Endometrial microvascular endothelial cells (primary cell): ENCODE data around the gene SUCO. TPM values are rescaled to one million over a fixed set of nuclear protein-coding genes. Genes with fewer than 3 reads are reported as not detected.
"Not testable (repeated sequence)": the region's sequence is repeated elsewhere in the genome, so short reads cannot be mapped to it uniquely, and the experiment has no call there.

Experiments
- in situ Hi-C: cut with HindIII; loops from 2 replicates; pipeline ENCODE4 v1.10.0; 2017; ENCODE audit warnings: low sequenced_read_pairs, low pct_unique_long_range_greater_than_20kb; ENCODE audit errors: inconsistent ontology term
- total RNA-seq: library from RNA; depleted of rRNA; stranded (reverse); fragments of >200 nt; gene quantifications from one replicate; pipeline ENCODE4 v1.2.3, GENCODE V29; 2015; ENCODE audit errors: inconsistent ontology term

SUCO gene
- total RNA-seq, 1 donor from 2014 or later = 31.4 TPM

DNA sequence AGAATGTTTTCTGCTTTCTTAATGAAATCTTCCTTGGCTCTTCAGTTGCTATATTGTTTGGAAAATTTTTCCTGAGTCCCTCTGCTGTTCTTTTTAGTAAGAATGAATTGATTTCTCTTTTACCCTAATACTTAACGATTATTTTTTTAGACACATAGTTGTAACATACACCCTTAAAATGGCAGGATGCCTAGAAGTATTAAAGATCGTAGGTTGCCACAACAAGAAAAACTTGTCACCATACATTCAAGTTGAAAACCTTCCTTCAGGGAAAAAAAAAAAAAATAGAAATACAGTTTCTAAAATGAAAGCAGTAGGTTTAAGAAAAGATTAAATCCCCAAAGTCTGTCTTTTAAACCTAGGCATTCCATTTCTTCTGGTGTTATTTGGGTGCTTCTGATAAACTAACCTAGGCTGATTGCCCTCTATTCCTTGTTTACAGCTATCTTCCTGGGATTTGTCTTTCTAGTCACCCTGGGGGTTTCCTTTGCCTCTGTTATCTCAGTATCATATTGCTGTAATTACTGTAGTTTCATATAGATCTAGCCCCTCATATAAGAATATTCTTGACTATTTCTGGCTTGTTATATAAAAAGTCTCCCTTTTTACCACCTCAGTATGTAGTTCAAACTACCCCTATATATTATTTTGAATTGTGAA is 16.8 kb downstream of the SUCO start:
- in situ Hi-C loops = no loop called here

DNA sequence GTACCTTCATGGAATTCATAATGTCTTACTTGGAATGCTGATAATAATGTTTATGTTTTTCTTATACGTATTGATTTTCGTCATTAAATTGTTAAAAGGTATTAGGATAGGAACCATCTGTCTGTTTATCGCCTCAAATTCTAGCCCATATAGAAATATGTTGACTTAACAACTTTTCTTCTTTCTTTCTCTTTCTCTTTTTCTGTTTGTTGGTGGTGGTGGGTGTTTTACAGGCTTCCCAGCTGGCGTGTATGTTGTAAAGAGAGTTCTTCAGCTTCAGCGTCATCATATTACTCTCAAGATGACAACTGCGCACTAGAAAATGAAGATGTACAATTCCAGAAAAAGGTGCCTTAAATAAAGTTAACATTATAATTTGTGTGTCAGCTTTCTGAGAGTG is 18.3 kb downstream of the SUCO start:
- in situ Hi-C loops = no loop called here

DNA sequence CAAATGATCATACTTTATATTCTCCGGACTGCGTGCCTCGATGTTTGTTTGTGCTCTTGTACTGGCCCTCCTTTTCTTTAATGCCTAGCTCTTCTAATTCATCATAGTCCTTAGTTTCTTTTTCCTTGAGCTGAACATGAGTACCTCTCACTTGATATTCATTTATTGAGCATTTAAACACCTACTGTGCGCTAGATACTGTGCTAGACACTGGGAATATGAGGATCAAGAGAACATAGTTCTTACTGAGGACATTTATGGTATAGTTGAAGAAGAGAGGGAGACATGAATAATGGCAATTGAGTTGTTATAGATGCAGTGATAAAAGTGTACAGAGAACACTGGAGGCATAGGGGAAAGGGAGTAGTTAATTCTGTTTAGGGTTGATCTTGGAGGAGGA is 22.0 kb downstream of the SUCO start:
- in situ Hi-C loops = no loop called here

DNA sequence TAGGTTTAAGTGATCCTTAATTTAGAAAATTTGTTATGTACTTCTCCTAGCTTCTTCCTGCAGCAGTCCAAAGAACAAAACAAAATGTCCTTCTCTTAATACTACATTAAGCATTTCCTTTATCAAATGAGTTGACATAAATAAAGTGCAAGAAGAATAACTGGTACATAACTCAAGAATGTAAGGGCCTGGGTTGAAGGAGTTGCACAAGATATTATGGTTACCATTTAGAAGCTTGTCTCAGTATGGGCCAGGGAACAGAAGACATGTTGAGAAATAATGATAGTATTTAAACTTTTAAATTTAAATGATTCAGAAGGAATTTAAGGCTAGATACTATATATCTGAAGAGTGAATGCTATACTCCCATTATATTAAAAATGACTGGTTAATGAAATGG is 23.5 kb downstream of the SUCO start:
- in situ Hi-C loops = no loop called here

DNA sequence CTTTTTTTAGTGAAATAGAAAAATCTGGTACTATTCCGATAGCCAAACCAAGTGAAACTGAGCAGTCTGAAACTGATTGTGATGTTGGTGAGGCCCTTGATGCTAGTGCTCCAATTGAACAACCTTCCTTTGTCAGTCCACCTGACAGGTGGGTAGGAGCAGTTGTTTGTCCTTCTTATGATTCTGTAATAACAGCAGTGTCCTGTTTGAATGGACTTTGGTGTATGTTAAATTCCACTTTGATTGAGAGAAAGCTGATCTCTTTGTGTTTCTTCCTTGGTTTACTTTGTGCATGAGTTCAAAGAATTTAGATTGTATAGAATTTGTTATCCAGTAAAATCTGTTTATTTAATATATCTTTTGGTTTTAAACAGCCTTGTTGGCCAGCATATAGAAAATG is 24.3 kb downstream of the SUCO start:
- in situ Hi-C loops = no loop called here

DNA sequence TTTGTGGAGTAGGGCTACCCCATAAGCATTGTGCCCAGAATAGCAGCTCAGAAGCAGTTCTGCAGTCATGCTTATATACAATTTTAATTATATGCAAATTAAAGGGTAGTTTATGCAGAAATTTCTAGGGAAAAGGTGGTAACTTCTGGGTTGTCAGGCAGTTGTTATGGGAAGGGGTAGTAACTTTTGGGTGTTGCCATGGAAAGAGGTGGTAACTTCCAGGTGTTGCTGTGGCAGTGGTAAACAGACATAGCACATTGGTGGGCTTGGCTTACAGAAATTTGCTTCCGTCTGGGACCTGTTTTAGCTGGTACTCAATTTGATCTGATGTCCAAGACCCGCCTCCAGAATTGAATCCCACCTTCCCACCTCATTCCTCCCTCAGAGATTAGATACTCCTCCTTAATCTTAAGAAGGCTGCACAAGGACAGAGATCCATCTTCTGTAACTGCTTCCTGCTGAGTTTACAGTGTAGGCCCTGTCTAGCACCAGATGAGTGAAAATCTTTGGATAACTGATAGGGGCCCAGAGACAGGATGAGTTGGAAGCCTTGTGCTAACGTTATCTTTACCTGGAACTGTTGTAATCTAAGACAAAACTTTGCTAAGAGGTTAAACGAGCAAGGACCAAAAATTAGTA is 26.7 kb downstream of the SUCO start:
- in situ Hi-C loops = no loop called here

DNA sequence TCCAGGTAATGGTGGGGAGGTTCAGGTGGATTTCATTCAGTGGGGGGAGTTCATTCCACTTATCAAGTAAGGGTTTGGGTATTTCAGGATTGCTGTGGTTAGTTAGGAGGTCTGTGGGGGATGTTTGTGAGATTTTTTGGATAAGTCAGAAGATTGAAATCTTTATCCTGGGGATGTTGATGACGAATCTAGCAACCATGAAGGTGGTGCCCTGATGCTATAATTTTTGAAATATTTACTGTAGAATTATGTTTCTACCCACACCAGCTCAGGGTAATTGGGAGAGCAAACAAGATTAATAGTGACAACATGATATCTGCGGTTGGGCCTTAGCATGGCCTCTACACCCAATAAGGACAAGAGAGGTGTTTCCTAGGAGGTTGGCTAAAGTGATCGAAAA is 28.3 kb downstream of the SUCO start:
- in situ Hi-C loops = no loop called here

DNA sequence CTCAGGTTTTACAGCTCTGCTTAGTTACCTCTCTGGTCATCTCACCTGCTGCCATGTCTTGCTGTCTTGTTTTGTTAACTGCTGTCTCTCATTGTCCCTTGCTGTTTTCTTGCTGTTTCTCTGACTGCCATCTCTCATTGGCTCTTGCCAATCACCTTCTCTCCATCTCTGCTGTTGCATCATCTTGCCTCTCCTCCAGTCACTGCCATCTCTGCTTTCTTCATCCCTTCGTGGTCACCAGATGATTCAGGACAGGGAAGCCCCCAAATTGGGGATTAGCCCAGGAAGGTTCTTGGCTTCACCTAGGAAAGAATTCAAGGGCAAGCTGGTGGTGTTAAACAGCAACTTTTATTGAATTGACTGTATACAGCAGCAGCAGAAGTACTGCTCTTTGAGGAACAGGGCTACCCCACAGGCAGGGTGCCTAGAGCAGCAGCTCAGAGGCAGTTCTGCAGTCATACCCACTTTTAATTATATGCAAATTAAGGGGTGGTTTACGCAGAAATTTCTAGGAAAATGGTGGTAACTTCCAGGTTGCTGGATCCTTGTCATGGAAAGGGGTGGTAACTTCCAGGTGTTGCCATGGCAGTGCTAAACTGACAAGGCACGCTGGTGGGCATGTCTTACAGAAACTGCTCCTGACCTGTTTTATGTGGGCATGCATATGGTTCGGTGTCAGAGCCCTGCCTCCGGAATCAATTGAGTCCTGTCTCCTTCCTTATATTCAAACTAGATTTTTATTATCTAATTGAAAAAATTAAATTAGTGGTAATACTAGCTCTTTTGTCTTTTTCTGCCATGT is 33.4 kb downstream of the SUCO start:
- in situ Hi-C loops = no loop called here

DNA sequence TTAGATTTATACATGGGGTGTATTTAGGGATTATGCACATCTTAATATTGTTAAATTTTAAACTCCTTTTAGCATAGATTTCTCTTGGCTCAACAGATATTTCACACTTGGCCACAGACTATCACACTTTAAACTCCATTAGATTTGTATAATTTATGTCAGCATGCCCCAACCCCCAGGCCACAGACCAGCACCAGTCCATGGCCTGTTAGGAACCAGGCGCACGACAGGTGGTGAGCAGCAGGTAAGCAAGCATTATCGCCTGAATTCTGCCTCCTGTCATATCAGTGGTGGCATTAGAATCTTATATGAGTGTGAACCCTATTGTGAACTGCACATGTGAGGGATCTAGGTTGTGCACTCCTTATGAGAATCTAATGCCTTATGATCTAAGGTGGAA is 34.8 kb downstream of the SUCO start:
- in situ Hi-C loops = no loop called here

DNA sequence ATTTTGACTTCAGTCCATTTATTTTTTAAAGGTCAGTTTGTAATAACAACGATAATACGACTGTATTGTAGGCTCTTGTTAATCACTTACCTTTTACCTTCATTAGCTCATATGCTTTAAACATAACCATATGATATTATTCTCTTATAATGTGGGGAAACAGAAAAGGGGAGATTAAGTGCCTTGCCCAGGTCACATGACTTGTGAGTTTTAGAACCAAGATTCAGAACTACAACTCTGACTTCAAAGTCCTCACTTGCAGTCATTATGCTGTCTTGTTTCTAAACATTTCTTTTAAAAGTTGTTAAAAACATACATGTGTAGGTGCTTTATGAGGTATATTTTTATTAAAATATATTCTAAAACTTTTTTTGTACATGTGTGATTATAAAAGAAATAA is 41.1 kb downstream of the SUCO start:
- in situ Hi-C loops = no loop called here

DNA sequence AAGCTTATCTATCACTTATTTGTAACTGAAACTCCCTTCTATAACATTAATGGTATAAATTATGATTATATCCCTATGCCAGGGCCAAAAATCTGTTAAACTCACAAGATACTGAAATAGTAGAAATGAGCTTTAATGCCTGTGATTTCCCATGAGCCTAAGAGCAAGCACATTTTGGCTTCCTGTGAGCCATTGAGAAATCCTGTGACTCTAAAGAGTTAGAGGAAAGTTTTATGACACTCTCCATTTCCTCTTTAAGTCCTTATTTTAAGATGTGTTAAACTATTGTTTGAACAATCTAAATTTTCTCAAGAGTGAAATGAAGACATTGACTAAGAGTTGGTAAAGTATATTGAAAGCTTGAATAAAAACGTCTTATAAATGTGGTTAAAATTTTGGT is 45.6 kb downstream of the SUCO start:
- in situ Hi-C loops = no loop called here

DNA sequence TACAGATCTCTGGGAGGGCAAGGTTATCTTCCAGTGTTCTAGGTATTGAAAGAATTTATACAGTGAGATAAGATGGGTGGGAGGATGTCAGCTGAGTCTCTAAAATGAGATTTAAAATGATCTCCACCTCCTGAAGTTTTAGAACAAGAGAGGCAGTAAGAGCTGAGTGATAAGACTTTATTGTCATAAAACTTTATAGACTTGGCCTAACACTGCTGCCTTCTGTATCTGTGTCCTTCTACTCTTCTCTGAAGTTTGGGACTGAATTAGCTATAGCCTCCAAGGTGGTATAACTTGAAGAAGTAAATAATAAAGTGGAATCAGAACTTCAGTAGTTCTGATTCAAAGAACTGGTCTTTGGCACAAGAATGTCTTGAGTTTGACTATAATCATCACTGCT is 48.3 kb downstream of the SUCO start:
- in situ Hi-C loops = no loop called here

DNA sequence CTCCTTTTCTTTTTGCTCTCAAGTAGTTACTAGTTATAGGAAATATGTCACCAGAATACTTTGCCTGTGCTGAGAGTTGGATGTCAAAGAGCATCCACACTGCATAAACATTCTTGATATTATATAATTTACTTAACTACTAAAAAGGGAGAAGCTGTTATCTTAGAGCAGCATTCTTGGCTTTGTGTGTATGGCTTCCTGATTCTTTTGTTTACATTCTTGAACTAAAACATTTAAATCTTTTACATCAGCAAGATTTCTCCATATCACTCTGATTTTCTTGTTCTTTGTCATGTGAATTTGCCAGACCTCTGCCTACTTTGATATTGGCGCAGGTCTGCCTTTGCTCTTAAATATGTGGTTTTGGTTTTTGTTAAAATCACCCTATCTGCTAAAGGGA is 48.8 kb downstream of the SUCO start:
- in situ Hi-C loops = no loop called here

DNA sequence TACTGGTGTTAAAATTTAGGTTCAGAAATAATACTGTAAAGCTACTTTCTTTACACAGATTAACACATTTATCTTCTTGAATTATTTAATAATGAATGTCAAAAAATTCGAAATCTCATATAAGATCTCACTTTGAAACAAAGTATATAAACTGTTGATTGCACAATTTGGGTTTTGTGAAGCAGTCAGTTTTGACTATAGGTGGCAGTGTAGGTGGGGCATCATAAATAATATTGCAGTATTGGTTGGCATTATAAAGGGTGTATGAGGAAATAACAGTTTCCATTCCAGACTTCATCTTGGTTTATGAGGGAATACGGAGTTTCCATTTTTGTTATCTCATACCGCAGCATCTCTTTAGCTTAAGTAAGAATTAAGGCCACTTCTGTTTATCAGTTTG is 49.9 kb downstream of the SUCO start:
- in situ Hi-C loops = no loop called here

DNA sequence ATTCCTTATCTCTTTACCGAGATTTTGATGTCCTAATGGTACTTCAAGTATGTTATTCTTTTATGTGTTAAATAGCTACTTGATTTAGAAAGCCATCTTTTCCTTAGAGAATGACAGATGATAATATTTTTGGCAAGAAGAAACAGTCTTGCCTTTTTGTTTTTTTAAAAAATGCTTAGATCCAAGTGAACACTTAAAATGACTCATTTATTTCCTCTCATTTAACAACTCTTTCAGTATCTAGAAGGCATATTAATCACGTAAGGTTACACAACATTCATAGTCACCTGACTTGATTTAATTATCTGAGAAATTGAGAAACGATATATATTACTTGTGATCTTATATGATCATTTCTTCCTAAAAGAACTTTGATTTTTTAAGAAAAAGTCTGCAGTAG is 52.4 kb downstream of the SUCO start:
- in situ Hi-C loops = no loop called here

DNA sequence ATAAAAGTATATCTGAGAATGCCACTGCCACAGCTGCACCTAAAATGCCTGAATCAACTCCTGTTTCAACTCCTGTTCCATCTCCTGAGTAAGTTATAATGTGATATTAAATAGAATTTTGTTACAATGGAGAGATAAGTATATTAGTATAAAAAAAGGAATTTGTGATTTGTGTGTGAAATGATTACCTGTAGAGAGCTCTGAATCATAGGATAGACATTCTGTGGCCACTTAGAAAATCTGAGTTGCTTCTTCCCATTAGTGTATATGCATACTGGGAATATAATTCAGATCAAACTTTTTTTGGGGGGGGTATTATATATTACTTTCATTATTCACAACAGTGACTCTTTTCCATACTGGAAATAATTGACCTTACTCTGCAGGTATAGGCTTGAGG is 52.9 kb downstream of the SUCO start:
- in situ Hi-C loops = no loop called here

DNA sequence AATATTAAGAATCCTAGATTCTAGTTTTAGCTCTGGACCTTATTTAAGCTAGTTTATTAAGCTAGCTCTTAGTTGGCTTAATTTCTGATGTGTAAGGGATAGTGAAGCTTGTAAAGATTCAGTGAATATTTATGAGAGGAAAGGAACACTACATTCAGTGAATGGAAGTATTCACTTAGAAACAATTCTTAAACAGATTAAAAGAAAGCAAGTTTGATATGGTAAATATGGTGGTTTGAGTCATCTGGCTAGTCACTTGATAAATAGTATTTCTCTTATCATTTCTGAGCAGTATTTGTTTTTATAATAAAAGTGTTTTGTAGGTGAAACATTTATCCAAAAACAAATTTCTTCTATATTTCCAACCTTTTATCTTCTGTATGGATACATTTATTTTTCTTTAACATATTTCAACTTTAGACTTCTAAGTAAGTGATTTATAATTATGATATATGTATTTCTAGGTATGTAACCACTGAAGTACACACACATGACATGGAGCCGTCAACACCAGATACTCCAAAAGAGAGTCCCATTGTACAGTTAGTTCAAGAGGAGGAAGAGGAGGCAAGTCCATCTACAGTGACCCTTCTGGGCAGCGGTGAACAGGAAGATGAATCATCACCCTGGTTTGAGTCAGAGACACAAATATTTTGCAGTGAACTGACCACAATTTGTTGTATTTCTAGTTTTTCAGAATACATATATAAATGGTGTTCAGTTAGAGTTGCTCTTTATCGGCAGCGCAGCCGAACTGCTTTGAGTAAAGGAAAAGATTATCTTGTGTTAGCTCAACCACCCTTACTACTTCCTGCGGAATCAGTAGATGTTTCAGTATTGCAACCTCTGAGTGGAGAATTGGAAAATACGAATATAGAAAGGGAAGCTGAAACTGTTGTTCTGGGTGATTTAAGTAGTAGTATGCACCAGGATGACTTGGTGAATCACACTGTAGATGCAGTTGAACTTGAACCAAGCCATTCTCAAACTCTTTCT is 55.6 kb downstream of the SUCO start:
- in situ Hi-C loops = no loop called here

DNA sequence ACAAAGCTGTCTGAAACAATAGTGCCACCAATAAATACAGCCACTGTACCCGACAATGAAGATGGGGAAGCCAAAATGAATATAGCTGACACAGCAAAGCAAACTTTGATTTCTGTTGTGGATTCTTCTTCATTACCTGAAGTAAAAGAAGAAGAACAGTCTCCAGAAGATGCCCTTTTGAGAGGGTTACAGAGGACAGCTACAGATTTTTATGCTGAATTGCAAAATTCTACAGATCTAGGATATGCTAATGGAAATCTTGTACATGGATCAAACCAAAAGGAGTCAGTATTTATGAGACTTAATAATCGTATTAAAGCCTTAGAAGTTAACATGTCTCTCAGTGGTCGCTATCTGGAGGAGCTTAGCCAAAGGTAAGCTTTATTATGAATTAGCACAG is 56.6 kb downstream of the SUCO start:
- in situ Hi-C loops = no loop called here

DNA sequence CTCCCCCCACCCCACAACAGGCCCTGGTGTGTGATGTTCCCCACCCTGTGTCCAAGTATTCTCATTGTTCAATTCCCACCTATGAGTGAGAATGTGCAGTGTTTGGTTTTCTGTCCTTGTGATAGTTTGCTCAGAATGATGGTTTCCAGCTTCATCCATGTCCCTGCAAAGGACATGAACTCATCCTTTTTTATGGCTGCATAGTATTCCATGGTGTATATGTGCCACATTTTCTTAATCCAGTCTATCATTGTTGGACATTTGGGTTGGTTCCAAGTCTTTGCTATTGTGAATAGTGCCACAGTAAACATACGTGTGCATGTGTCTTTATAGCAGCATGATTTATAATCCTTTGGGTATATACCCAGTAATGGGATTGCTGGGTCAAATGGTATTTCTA is 58.5 kb downstream of the SUCO start:
- in situ Hi-C loops = not testable (repeated sequence)
